Measurements from ENCODE around the gene RIF1. TPM values are rescaled to one million over a fixed set of nuclear protein-coding genes. Genes with fewer than 3 reads are reported as not detected.

The RIF1 gene
- total RNA-seq, 6 experiments from 2014 or later: 10.3 to 16.0 (median 13.4) TPM

GRCh38 chr2:151525821-151526373, 116.2 kb downstream of the RIF1 start:
- 53% methylated on average over 7 of the region's 9 CpGs for WGBS (ENCODE audit: insufficient coverage, low coverage, low lambda C conversion rate, missing lambda C conversion rate)
- DNase-seq: no peak
- Histone ChIP-seq H3K27ac (no peak overlapping the region), H3K27me3 (no peaks in the 10 kb centered on the region), H3K9me3 (no peaks in the 10 kb centered on the region), H3K4me1 (no peaks in the 10 kb centered on the region), H3K36me3 (no peaks in the 10 kb centered on the region), H3K4me3 (no peak overlapping the region)
- ATAC-seq: no peak
- TF ChIP-seq CTCF (IDR thresholded peaks at IDR 0.05): no peak
- no peak for TF ChIP-seq POLR2A (IDR thresholded peaks at IDR 0.05)
- intact Hi-C loops (cut with DNase I): no loop called here

GRCh38 chr2:151526572-151527090, 116.9 kb downstream of the RIF1 start:
- intact Hi-C loops (cut with DNase I): no loop called here
- no peak for ATAC-seq
- WGBS (ENCODE audit: insufficient coverage, low coverage, low lambda C conversion rate, missing lambda C conversion rate): 84% methylated on average over 5 of the region's 6 CpGs

More at GRCh38 chr2:151526572-151527090, 116.9 kb downstream of the RIF1 start:
- H3K27me3 ChIP-seq: no peaks in the 10 kb centered on the region
- TF ChIP-seq CTCF (IDR thresholded peaks at IDR 0.05) (no peak), POLR2A (IDR thresholded peaks at IDR 0.05) (no peak)
- no peaks in the 10 kb centered on the region for H3K4me1 ChIP-seq
- no peak overlapping the region for H3K4me3 ChIP-seq
- no peaks in the 10 kb centered on the region for H3K9me3 ChIP-seq
- DNase-seq: no peak
- no peaks in the 10 kb centered on the region for H3K36me3 ChIP-seq
- no peak overlapping the region for H3K27ac ChIP-seq

Small RNAs within 50 kb of the gene (microRNA-seq; reads per million reads assigned to microRNA genes)
- 0 reads per million in 2 donors for gene MIR4773-1
- gene MIR4773-2: 0 reads per million in 2 donors

Small RNAs within 50 kb of the gene (small RNA-seq; reads per million reads assigned to genes)
- gene MIR4773-1 (0 reads per million in 2 experiments), gene RN7SL124P (0 reads per million in 2 experiments)

Other genes starting within 250 kb of the RIF1 start
- gene RBM43, start 148.0 kb upstream of the RIF1 start, total RNA-seq: 1 to 10 TPM; 2.2 to 4.2 (median 3.3) TPM
- gene NMI, start 120.2 kb upstream of the RIF1 start, total RNA-seq: 10 to 100 TPM in 3 of 6 experiments, 1 to 10 TPM in 3; 7.2 to 14.2 (median 10.2) TPM
- gene TNFAIP6, start 52.3 kb upstream of the RIF1 start, total RNA-seq: under 1 TPM in 2 of 6 experiments, not detected in 4; 0.15 to 0.31 TPM